SH-SY5Y (cell line): ENCODE data around the gene TMEM87B.

Experiments
- GATA2 ChIP-seq: IDR thresholded peaks from 2 replicates; pipeline ENCODE4 v1.6.1; 2011; ENCODE audit warnings: mild to moderate bottlenecking, low read depth, low read length
- GATA3 ChIP-seq: IDR thresholded peaks from 2 replicates; pipeline ENCODE4 v1.6.1; 2011; ENCODE audit warnings: low read depth, mild to moderate bottlenecking, low read length, moderate library complexity

GRCh38 chr2:112029164-112029563 lies 25.9 kb upstream of the TMEM87B start:
- no peak for TF ChIP-seq GATA2
- TF ChIP-seq GATA3: no peak
